Heart right ventricle (tissue), 16 donors: ENCODE results near the gene IGLL1. TPM values are rescaled to one million over a fixed set of nuclear protein-coding genes. Genes with fewer than 3 reads are reported as not detected.

ENCODE experiments used
- ATAC-seq, 8 donors: fragments of 200-7000 bp; cut with Tn5 transposase; one replicate each; pipeline ENCODE4 v1.9.1; 2020; ENCODE audit warnings: mild to moderate bottlenecking in 8 of 8, moderate library complexity in 8 of 8, moderate number of reproducible peaks in 1 of 8
- DNase-seq, 2 donors: peaks; one replicate each; pipeline ENCODE4 v3.0.0-alpha.2; 2020
- H3K27ac ChIP-seq, 10 donors: fragments of 200-600 bp; sonication (generic) in 2 of 10; one replicate each; pipeline versions ENCODE4 v1.5.0 to v1.8.0; 2020 to 2022; ENCODE audit warnings: mild to moderate bottlenecking in 3 of 10
- H3K27me3 ChIP-seq, 7 donors: fragments of 200-600 bp; one replicate each; pipeline ENCODE4 v1.8.0; 2021 to 2022; ENCODE audit warnings: mild to moderate bottlenecking in 2 of 7
- H3K36me3 ChIP-seq, 9 donors: fragments of 200-600 bp; sonication (generic) in 1 of 9; one replicate each; pipeline versions ENCODE4 v1.5.0 to v1.8.0; 2020 to 2022; ENCODE audit warnings: mild to moderate bottlenecking in 2 of 9
- H3K4me1 ChIP-seq, 9 donors: fragments of 200-600 bp; sonication (generic) in 1 of 9; one replicate each; pipeline versions ENCODE4 v1.5.0 to v1.8.0; 2020 to 2022; ENCODE audit warnings: mild to moderate bottlenecking in 4 of 9
- H3K4me3 ChIP-seq, 10 donors: fragments of 200-600 bp; sonication (generic) in 2 of 10; one replicate each; pipeline versions ENCODE4 v1.5.0 to v1.8.0; 2020 to 2022; ENCODE audit warnings: mild to moderate bottlenecking in 7 of 10, moderate library complexity in 2 of 10
- H3K9me3 ChIP-seq, 11 donors: fragments of 200-600 bp in 10 of 11; sonication (generic) in 2 of 11; one replicate each; pipeline versions ENCODE4 v1.5.0 to v1.8.0; 2013 to 2022; ENCODE audit warnings: mild to moderate bottlenecking in 2 of 11, control low read depth in 1 of 11, moderate library complexity in 1 of 11
- WGBS, 2 donors: extraction: QIAGEN DNeasy Blood & Tissue Kit; methylation state at CpG; one replicate each; pipeline ENCODE4 v1.1.7; 2013; ENCODE audit warnings: inconsistent platforms in 1 of 2; 5-methylcytosine and 5-hydroxymethylcytosine counted together
- intact Hi-C, 10 donors: fragments of 100-400 bp; cut with DNase I; formaldehyde crosslinking; loops; one replicate each; pipeline versions ENCODE4 v1.11.1 to v1.14.2; 2022
- polyA plus RNA-seq, 2 donors: library from polyadenylated mRNA; stranded (reverse); fragments of 200-250 nt; gene quantifications; one replicate each; pipeline ENCODE4 v1.2.3, GENCODE V29; 2013
- total RNA-seq, 10 donors: library from RNA; stranded (reverse); fragmentation: NEBNext Ultra II Directional in 3 of 10; extraction: Animal tissue kit (Norgen Biotek cat#: 25700) in 3 of 10; gene quantifications; one replicate each; pipeline versions ENCODE4 v1.2.1 to v1.2.4, GENCODE V29; 2021 to 2023
- TF ChIP-seq, protein P1 (sequence below), 9 donors: fragments of 200-600 bp; sonication (generic) in 2 of 9; IDR thresholded peaks; one replicate each; pipeline versions ENCODE4 v1.5.0 to v1.8.0; 2021 to 2022; ENCODE audit warnings: antibody characterized with exemption in 9 of 9, mild to moderate bottlenecking in 5 of 9, moderate library complexity in 1 of 9
- donor health status: Arrhythmogenic right ventricular cardiomyopathy.
- donor health status: ischemic (EF 13 %, LVEDD 7.1; RV severe dilation, severe dysfunction).
- donor health status: healthy with polysubstance abuse.
- donor health status: DM: no; HTN: yes; CAD: no.
- donor health status: DM: no; HTN: no; CAD: no.
- donor health status: ischemic (EF 25% LVEDD 6.9; RV normal size, moderate dysfunction).
- donor health status: ischemic (EF 25% LVEDD 5.7; RV mildly dilated, moderate dysfunction).
- donor health status: healthy.
- donor health status: DM: yes; HTN: yes; CAD: no.
- donor health status: Ischemic cardiomyopathy.
- donor health status: ischemic (EF 35%, LVEDD 5.7; RV mildly dilated, moderate dysfunction).
- donor health status: nonischemic (EF 11% LVEDD 7.7; RV severe dilation, severe dysfunction).
- donor health status: DM: yes; HTN: yes; CAD: no.
- donor health status: PGD.
- donor health status: ischemic (EF 29% LVEDD 5.4; RV normal size, mild dysfunction).
- donor health status: nonischemic (EF 23%, LVEDD 6.1; RV moderate dilation, normal function).

Gene IGLL1
- total and polyA plus RNA-seq, 12 donors, result not detected

DNA sequence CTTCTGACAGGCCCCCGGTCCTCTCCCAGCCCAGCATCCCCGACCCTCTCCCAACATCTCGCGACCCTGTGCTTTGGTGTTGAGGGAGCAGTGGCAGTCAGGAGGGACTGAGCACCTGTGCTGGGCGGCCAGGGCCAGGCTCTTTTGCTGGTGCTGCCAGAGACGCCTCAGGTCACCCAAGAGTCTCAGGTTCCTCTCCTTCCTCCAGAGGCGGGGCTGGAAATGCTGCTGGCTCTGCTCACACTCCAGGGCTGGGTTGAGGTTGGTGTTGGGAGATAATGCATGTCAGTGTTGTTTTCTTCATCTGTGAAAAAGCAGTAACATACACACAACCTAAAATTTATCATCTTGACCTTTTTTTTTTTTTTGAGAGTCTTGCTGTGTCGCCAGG lies 1.2 kb upstream of the IGLL1 start:
- ATAC-seq (no peak), DNase-seq (no peak)
- TF ChIP-seq, protein P1, sequence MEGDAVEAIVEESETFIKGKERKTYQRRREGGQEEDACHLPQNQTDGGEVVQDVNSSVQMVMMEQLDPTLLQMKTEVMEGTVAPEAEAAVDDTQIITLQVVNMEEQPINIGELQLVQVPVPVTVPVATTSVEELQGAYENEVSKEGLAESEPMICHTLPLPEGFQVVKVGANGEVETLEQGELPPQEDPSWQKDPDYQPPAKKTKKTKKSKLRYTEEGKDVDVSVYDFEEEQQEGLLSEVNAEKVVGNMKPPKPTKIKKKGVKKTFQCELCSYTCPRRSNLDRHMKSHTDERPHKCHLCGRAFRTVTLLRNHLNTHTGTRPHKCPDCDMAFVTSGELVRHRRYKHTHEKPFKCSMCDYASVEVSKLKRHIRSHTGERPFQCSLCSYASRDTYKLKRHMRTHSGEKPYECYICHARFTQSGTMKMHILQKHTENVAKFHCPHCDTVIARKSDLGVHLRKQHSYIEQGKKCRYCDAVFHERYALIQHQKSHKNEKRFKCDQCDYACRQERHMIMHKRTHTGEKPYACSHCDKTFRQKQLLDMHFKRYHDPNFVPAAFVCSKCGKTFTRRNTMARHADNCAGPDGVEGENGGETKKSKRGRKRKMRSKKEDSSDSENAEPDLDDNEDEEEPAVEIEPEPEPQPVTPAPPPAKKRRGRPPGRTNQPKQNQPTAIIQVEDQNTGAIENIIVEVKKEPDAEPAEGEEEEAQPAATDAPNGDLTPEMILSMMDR (IDR thresholded peaks at IDR 0.05), result no peak
- no peaks in the 10 kb centered on the region for H3K9me3 ChIP-seq
- H3K4me3 ChIP-seq, result no peak overlapping the region
- no peak overlapping the region for H3K27ac ChIP-seq
- H3K4me1 ChIP-seq, result no peaks in the 10 kb centered on the region
- intact Hi-C loops, result no loop called here
- WGBS, 2 donors, result 78 to 83% methylated on average over 8 of the region's 8 CpGs
- no peaks in the 10 kb centered on the region for H3K36me3 ChIP-seq
- peaks cover 0 to 11% (median 0%) of the 10 kb centered on the region in 7 donors for H3K27me3 ChIP-seq

DNA sequence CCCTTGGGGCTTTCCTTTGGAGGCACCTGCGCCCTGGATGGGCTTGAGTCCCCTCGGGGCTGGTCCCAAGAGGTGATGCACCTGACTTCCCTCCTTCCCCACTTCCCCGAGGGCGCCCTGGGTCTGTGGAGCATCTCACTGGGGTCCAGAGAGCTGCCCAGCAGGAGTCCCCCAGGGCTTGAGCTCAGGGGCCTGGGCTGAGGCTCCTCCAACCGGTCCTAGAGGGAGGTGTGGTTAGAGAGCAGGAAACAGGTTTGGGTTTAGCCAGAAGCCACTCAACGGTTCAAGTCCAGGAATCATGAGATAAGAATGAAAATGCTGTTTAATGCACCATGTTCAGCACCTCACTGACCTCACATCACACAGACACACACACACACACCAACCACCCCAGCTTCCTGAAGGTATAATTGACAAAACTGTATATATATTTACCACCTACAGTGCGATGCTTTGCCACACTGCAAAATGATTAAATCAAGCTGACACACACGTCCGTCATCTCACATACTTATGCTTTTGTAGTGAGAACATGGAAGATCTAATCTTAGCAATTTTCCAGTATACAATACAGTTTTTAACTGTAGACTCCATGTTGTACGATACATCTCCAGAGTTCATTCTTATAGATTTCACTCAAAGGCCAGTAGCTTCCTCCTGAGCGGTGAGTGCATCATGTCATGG lies 628 bp upstream of the IGLL1 start:
- H3K36me3 ChIP-seq, result no peaks in the 10 kb centered on the region
- TF ChIP-seq, protein P1 (IDR thresholded peaks at IDR 0.05), result no peak

DNA sequence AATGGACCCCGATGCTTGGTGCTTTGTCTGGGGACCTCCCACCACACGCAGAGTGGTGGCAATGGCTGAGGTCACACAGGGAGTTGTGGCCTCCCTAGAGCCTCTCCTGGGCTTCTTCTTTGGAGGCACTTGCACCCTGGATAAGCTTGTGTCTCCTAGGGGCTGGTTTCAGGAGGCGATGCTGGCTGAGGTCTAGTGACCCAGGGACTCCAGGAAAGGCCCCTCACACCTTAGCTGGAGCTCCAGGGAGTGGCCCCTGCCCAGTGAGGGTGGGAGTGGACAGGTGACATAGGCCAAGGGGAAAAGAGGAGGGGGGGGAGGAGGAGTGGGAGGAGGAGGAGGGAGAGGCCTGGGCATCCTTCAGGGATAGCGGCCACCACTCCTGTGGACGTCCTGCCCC lies 810 bp downstream of the IGLL1 start:
- WGBS, 2 donors, result 85 to 88% methylated on average over 5 of the region's 5 CpGs
- DNase-seq, result no peak
- Histone ChIP-seq H3K27me3 (peaks cover 0 to 11% (median 0%) of the 10 kb centered on the region in 7 donors), H3K4me1 (no peaks in the 10 kb centered on the region), H3K36me3 (no peaks in the 10 kb centered on the region), H3K4me3 (no peak overlapping the region), H3K9me3 (no peaks in the 10 kb centered on the region), H3K27ac (no peak overlapping the region)
- intact Hi-C loops, result no loop called here
- ATAC-seq, result no peak
- TF ChIP-seq, protein P1 (IDR thresholded peaks at IDR 0.05), result no peak

More for the DNA sequence above, 628 bp upstream of the IGLL1 start:
- no peak overlapping the region for H3K27ac ChIP-seq
- no peak for ATAC-seq
- peaks cover 0 to 11% (median 0%) of the 10 kb centered on the region in 7 donors for H3K27me3 ChIP-seq
- H3K4me3 ChIP-seq, result no peak overlapping the region
- DNase-seq, result no peak
- intact Hi-C loops, result no loop called here
- H3K4me1 ChIP-seq, result no peaks in the 10 kb centered on the region
- H3K9me3 ChIP-seq, result no peaks in the 10 kb centered on the region
- WGBS, 2 donors, result 66 to 71% methylated on average over 11 of the region's 11 CpGs

DNA sequence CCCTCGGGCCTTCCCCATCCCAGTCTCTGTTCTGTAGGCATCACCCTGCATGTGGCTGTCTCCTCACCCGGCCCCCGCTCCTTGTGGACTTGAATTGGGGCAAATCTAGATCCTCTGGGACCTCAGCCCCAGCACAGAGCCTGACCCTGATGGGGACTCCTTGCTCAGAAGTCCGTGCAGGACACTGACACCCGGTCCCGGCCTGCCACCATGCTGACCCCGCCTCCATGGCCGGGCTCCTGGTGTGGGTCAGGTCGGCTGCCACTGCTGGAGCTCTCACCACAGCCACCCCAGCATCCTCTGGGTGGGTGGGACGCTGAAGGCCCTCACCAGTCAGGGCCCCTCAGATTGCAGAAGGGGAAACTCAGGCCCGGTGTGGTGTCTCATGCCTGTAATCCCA lies 1.8 kb downstream of the IGLL1 start:
- no peak for ATAC-seq
- no peaks in the 10 kb centered on the region for H3K9me3 ChIP-seq
- intact Hi-C loops, result no loop called here
- 72 to 76% methylated on average over 11 of the region's 11 CpGs for WGBS, 2 donors
- no peak overlapping the region for H3K4me3 ChIP-seq
- H3K27me3 ChIP-seq, result peaks cover 0 to 11% (median 0%) of the 10 kb centered on the region in 7 donors
- no peak for DNase-seq
- TF ChIP-seq, protein P1 (IDR thresholded peaks at IDR 0.05), result no peak
- no peak overlapping the region for H3K27ac ChIP-seq
- H3K4me1 ChIP-seq, result no peaks in the 10 kb centered on the region
- no peaks in the 10 kb centered on the region for H3K36me3 ChIP-seq
